HepG2 (cell line): ENCODE data around the gene CCDC142. TPM values are rescaled to one million over a fixed set of nuclear protein-coding genes. Genes with fewer than 3 reads are reported as not detected.
A peak's percentile ranks its signal among the peaks of the same experiment; 100 is the strongest.

Experiments
- CERS6 ChIP-seq: sonication (generic); formaldehyde crosslinking; IDR thresholded peaks from 2 replicates; pipeline ENCODE4 v1.5.0; 2020; ENCODE audit warnings: missing genetic modification reagents
- GATAD2A ChIP-seq: IDR thresholded peaks from 2 replicates; pipeline ENCODE4 v1.6.1; 2016
- KDM3A ChIP-seq: IDR thresholded peaks from 2 replicates; pipeline ENCODE4 v1.6.1; 2018; ENCODE audit warnings: low read depth, missing compliant biosample characterization
- SNAPC5 ChIP-seq: sonication (generic); formaldehyde crosslinking; IDR thresholded peaks from 2 replicates; pipeline ENCODE4 v1.8.1; 2023; ENCODE audit warnings: mild to moderate bottlenecking, missing genetic modification reagents, borderline replicate concordance
- THAP11 ChIP-seq: IDR thresholded peaks from 2 replicates; pipeline ENCODE4 v1.6.1; 2016; ENCODE audit warnings: missing biosample characterization, missing genetic modification reagents
- TOE1 ChIP-seq: sonication (generic); formaldehyde crosslinking; IDR thresholded peaks from 2 replicates; pipeline ENCODE4 v1.4.0; 2020; ENCODE audit warnings: mild to moderate bottlenecking, missing genetic modification reagents
- ZMYM2 ChIP-seq: sonication (generic); formaldehyde crosslinking; IDR thresholded peaks from 2 replicates; pipeline ENCODE4 v1.8.0; 2022; ENCODE audit warnings: mild to moderate bottlenecking, missing genetic modification reagents
- ZMYM3 ChIP-seq: sonication (generic); formaldehyde crosslinking; IDR thresholded peaks from 2 replicates; pipeline ENCODE4 v1.5.1; 2020; ENCODE audit warnings: mild to moderate bottlenecking, missing genetic modification reagents
- ZNF577 ChIP-seq: sonication (generic); formaldehyde crosslinking; IDR thresholded peaks from 2 replicates; pipeline ENCODE4 v1.4.0; 2020; ENCODE audit warnings: mild to moderate bottlenecking, low read depth, missing genetic modification reagents, borderline replicate concordance
- ZNF792 ChIP-seq: IDR thresholded peaks from 2 replicates; pipeline ENCODE4 v1.6.1; 2016
- ZSCAN9 ChIP-seq: IDR thresholded peaks from 2 replicates; pipeline ENCODE4 v1.6.1; 2016; ENCODE audit warnings: borderline replicate concordance
- ZZZ3 ChIP-seq: sonication (generic); formaldehyde crosslinking; IDR thresholded peaks from 2 replicates; pipeline ENCODE4 v1.4.0; 2020; ENCODE audit warnings: missing genetic modification reagents, mild to moderate bottlenecking, borderline replicate concordance
- polyA plus RNA-seq, 8 experiments: library from polyadenylated mRNA; depleted of rRNA in 3 of 8; stranded (reverse) in 7 of 8; unstranded in 1 of 8; fragments of >200 nt; fragmentation: Illumina TruSeq in 4 of 8; extraction: Trizol in 4 of 8; gene quantifications; 2 replicates each; pipeline versions ENCODE4 v1.2.1 to v1.2.3, GENCODE V29; 2011 to 2016; ENCODE audit warnings: low read depth in 4 of 8, missing spikeins in 1 of 8, mixed read lengths in 1 of 8; ENCODE audit not compliant: insufficient read depth in 1 of 8
- total RNA-seq, 5 experiments: library from RNA; depleted of rRNA; stranded (reverse); fragments of >200 nt; fragmentation: Illumina TruSeq; extraction: Trizol; gene quantifications; 2 replicates each; pipeline ENCODE4 v1.2.3, GENCODE V29; 2016; ENCODE audit warnings: low read depth in 1 of 5
- TF ChIP-seq, protein P1 (sequence below): sonication (generic); formaldehyde crosslinking; IDR thresholded peaks from 2 replicates; pipeline ENCODE4 v1.4.0; 2020; ENCODE audit warnings: missing genetic modification reagents, borderline replicate concordance
- TF ChIP-seq, protein P2 (sequence below): sonication (generic); formaldehyde crosslinking; conservative IDR thresholded peaks from 2 replicates; pipeline ENCODE4 v1.8.0; 2022; ENCODE audit warnings: missing genetic modification reagents
- TF ChIP-seq, protein P3 (sequence below): IDR thresholded peaks from 2 replicates; pipeline ENCODE4 v1.6.1; 2016; ENCODE audit warnings: low read depth, missing genetic modification reagents, missing compliant biosample characterization

Gene CCDC142
- total and polyA plus RNA-seq, 2 of the 13 experiments (the other 11 are each of a cell fraction or from before 2014, with no cell fraction given), result 14.7 to 30.4 TPM

GRCh38 chr2:74429487-74430451 lies 53.0 kb downstream of the CCDC142 start (continued):
- TF ChIP-seq, protein P1, sequence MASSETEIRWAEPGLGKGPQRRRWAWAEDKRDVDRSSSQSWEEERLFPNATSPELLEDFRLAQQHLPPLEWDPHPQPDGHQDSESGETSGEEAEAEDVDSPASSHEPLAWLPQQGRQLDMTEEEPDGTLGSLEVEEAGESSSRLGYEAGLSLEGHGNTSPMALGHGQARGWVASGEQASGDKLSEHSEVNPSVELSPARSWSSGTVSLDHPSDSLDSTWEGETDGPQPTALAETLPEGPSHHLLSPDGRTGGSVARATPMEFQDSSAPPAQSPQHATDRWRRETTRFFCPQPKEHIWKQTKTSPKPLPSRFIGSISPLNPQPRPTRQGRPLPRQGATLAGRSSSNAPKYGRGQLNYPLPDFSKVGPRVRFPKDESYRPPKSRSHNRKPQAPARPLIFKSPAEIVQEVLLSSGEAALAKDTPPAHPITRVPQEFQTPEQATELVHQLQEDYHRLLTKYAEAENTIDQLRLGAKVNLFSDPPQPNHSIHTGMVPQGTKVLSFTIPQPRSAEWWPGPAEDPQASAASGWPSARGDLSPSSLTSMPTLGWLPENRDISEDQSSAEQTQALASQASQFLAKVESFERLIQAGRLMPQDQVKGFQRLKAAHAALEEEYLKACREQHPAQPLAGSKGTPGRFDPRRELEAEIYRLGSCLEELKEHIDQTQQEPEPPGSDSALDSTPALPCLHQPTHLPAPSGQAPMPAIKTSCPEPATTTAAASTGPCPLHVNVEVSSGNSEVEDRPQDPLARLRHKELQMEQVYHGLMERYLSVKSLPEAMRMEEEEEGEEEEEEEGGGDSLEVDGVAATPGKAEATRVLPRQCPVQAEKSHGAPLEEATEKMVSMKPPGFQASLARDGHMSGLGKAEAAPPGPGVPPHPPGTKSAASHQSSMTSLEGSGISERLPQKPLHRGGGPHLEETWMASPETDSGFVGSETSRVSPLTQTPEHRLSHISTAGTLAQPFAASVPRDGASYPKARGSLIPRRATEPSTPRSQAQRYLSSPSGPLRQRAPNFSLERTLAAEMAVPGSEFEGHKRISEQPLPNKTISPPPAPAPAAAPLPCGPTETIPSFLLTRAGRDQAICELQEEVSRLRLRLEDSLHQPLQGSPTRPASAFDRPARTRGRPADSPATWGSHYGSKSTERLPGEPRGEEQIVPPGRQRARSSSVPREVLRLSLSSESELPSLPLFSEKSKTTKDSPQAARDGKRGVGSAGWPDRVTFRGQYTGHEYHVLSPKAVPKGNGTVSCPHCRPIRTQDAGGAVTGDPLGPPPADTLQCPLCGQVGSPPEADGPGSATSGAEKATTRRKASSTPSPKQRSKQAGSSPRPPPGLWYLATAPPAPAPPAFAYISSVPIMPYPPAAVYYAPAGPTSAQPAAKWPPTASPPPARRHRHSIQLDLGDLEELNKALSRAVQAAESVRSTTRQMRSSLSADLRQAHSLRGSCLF (CRISPR knock-in tag), result no peak
- TF ChIP-seq THAP11 (CRISPR knock-in tag) (peak; percentile 38), SNAPC5 (CRISPR knock-in tag) (no peak), ZNF792 (CRISPR knock-in tag) (peak; percentile 67; the same call in 1 of the 2 replicates), ZZZ3 (CRISPR knock-in tag) (peak; percentile 82), GATAD2A (peak; percentile 83), CERS6 (CRISPR knock-in tag) (no peak), ZSCAN9 (CRISPR knock-in tag) (0 out of 2 replicates have a peak, but pooled peaks have one; percentile 19), ZMYM3 (peak; percentile 34; the same call in 1 of the 2 replicates), KDM3A (CRISPR knock-in tag) (no peak), TOE1 (no peak), ZMYM2 (CRISPR knock-in tag) (peak; percentile 79; the same call in 1 of the 2 replicates), ZNF577 (CRISPR knock-in tag) (no peak)
- TF ChIP-seq, protein P2, sequence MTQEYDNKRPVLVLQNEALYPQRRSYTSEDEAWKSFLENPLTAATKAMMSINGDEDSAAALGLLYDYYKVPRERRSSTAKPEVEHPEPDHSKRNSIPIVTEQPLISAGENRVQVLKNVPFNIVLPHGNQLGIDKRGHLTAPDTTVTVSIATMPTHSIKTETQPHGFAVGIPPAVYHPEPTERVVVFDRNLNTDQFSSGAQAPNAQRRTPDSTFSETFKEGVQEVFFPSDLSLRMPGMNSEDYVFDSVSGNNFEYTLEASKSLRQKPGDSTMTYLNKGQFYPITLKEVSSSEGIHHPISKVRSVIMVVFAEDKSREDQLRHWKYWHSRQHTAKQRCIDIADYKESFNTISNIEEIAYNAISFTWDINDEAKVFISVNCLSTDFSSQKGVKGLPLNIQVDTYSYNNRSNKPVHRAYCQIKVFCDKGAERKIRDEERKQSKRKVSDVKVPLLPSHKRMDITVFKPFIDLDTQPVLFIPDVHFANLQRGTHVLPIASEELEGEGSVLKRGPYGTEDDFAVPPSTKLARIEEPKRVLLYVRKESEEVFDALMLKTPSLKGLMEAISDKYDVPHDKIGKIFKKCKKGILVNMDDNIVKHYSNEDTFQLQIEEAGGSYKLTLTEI (CRISPR knock-in tag), result no peak
- TF ChIP-seq, protein P3, sequence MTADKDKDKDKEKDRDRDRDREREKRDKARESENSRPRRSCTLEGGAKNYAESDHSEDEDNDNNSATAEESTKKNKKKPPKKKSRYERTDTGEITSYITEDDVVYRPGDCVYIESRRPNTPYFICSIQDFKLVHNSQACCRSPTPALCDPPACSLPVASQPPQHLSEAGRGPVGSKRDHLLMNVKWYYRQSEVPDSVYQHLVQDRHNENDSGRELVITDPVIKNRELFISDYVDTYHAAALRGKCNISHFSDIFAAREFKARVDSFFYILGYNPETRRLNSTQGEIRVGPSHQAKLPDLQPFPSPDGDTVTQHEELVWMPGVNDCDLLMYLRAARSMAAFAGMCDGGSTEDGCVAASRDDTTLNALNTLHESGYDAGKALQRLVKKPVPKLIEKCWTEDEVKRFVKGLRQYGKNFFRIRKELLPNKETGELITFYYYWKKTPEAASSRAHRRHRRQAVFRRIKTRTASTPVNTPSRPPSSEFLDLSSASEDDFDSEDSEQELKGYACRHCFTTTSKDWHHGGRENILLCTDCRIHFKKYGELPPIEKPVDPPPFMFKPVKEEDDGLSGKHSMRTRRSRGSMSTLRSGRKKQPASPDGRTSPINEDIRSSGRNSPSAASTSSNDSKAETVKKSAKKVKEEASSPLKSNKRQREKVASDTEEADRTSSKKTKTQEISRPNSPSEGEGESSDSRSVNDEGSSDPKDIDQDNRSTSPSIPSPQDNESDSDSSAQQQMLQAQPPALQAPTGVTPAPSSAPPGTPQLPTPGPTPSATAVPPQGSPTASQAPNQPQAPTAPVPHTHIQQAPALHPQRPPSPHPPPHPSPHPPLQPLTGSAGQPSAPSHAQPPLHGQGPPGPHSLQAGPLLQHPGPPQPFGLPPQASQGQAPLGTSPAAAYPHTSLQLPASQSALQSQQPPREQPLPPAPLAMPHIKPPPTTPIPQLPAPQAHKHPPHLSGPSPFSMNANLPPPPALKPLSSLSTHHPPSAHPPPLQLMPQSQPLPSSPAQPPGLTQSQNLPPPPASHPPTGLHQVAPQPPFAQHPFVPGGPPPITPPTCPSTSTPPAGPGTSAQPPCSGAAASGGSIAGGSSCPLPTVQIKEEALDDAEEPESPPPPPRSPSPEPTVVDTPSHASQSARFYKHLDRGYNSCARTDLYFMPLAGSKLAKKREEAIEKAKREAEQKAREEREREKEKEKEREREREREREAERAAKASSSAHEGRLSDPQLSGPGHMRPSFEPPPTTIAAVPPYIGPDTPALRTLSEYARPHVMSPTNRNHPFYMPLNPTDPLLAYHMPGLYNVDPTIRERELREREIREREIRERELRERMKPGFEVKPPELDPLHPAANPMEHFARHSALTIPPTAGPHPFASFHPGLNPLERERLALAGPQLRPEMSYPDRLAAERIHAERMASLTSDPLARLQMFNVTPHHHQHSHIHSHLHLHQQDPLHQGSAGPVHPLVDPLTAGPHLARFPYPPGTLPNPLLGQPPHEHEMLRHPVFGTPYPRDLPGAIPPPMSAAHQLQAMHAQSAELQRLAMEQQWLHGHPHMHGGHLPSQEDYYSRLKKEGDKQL (CRISPR knock-in tag), result 0 out of 2 replicates have a peak, but pooled peaks have one; percentile 43
